ENCODE results near the gene NRK. TPM values are rescaled to one million over a fixed set of nuclear protein-coding genes. Genes with fewer than 3 reads are reported as not detected.
"Not testable (repeated sequence)": the region's sequence is repeated elsewhere in the genome, so short reads cannot be mapped to it uniquely, and the experiment has no call there.

The NRK gene
- total and polyA plus RNA-seq, 3 experiments from 2014 or later, result not detected

GRCh38 chrX:105910563-105911105, 88.3 kb downstream of the NRK start:
- Histone ChIP-seq H3K27me3 (ENCODE audit: insufficient read depth, low read length, poor library complexity, severe bottlenecking) (no peaks in the 10 kb centered on the region), H3K36me3 (ENCODE audit: insufficient read depth, low read length) (no peaks in the 10 kb centered on the region), H3K4me1 (ENCODE audit: insufficient read depth, low read length) (no peaks in the 10 kb centered on the region), H3K4me3 (ENCODE audit: low read length) (no peak overlapping the region), H3K27ac (ENCODE audit: low read depth, low read length) (no peak overlapping the region), H3K9me3 (ENCODE audit: low read length) (no peaks in the 10 kb centered on the region)
- H3K4me1 Mint-ChIP-seq, result no peaks in the 10 kb centered on the region
- POLR2A ChIA-PET, result no interaction called here
- peaks cover 0 to 7% of the 10 kb centered on the region in 2 donors for H3K27me3 Mint-ChIP-seq
- H3K9me3 Mint-ChIP-seq, result peaks cover 0 to 3% (median 2%) of the 10 kb centered on the region in 5 donors
- no peak for DNase-seq
- H3K4me3 Mint-ChIP-seq, result no peak overlapping the region
- H3K36me3 Mint-ChIP-seq, result no peaks in the 10 kb centered on the region
- no peak overlapping the region for H3K27ac Mint-ChIP-seq
- CTCF ChIA-PET, result no interaction called here

GRCh38 chrX:105945266-105945665, 122.9 kb downstream of the NRK start:
- Histone ChIP-seq H3K27me3 (ENCODE audit: insufficient read depth, low read length, poor library complexity, severe bottlenecking) (no peaks in the 10 kb centered on the region), H3K27ac (ENCODE audit: low read depth, low read length) (no peak overlapping the region), H3K4me3 (ENCODE audit: low read length) (no peak overlapping the region), H3K36me3 (ENCODE audit: insufficient read depth, low read length) (no peaks in the 10 kb centered on the region), H3K4me1 (ENCODE audit: insufficient read depth, low read length) (no peaks in the 10 kb centered on the region), H3K9me3 (ENCODE audit: low read length) (no peaks in the 10 kb centered on the region)
- CTCF ChIA-PET, result no interaction called here
- POLR2A ChIA-PET, result no interaction called here
- Mint-ChIP-seq H3K27ac (no peak overlapping the region), H3K36me3 (no peaks in the 10 kb centered on the region), H3K9me3 (peaks cover 0 to 5% (median 0%) of the 10 kb centered on the region in 5 donors), H3K4me3 (no peak overlapping the region), H3K27me3 (no peaks in the 10 kb centered on the region), H3K4me1 (no peaks in the 10 kb centered on the region)
- DNase-seq, result no peak

GRCh38 chrX:105969487-105969886, 147.1 kb downstream of the NRK start:
- no peaks in the 10 kb centered on the region for H3K36me3 ChIP-seq (ENCODE audit: insufficient read depth, low read length)
- no peak overlapping the region for H3K4me3 ChIP-seq (ENCODE audit: low read length)
- no peak overlapping the region for H3K27ac Mint-ChIP-seq
- H3K27me3 Mint-ChIP-seq, result peaks cover 0 to 6% of the 10 kb centered on the region in 2 donors
- H3K27me3 ChIP-seq (ENCODE audit: insufficient read depth, low read length, poor library complexity, severe bottlenecking), result no peaks in the 10 kb centered on the region
- no peaks in the 10 kb centered on the region for H3K4me1 Mint-ChIP-seq
- no peaks in the 10 kb centered on the region for H3K4me1 ChIP-seq (ENCODE audit: insufficient read depth, low read length)
- ChIA-PET POLR2A (no interaction called here), CTCF (no interaction called here)
- H3K27ac ChIP-seq (ENCODE audit: low read depth, low read length), result no peak overlapping the region
- no peaks in the 10 kb centered on the region for H3K9me3 Mint-ChIP-seq
- H3K36me3 Mint-ChIP-seq, result no peaks in the 10 kb centered on the region
- no peaks in the 10 kb centered on the region for H3K9me3 ChIP-seq (ENCODE audit: low read length)
- H3K4me3 Mint-ChIP-seq, result no peak overlapping the region
- no peak for DNase-seq

GRCh38 chrX:105972690-105973386, 150.5 kb downstream of the NRK start:
- no peaks in the 10 kb centered on the region for H3K36me3 Mint-ChIP-seq
- H3K36me3 ChIP-seq (ENCODE audit: insufficient read depth, low read length), result no peaks in the 10 kb centered on the region
- no peaks in the 10 kb centered on the region for H3K27me3 ChIP-seq (ENCODE audit: insufficient read depth, low read length, poor library complexity, severe bottlenecking)
- H3K4me1 ChIP-seq (ENCODE audit: insufficient read depth, low read length), result no peaks in the 10 kb centered on the region
- CTCF ChIA-PET, result no interaction called here
- no peaks in the 10 kb centered on the region for H3K9me3 ChIP-seq (ENCODE audit: low read length)
- H3K27me3 Mint-ChIP-seq, result peaks cover 0 to 9% of the 10 kb centered on the region in 2 donors
- DNase-seq, result no peak
- POLR2A ChIA-PET, result no interaction called here
- no peak overlapping the region for H3K4me3 ChIP-seq (ENCODE audit: low read length)
- H3K4me1 Mint-ChIP-seq, result no peaks in the 10 kb centered on the region
- no peaks in the 10 kb centered on the region for H3K9me3 Mint-ChIP-seq
- H3K27ac Mint-ChIP-seq, result no peak overlapping the region
- H3K4me3 Mint-ChIP-seq, result no peak overlapping the region
- H3K27ac ChIP-seq (ENCODE audit: low read depth, low read length), result no peak overlapping the region

GRCh38 chrX:105973387-105973739, 151.0 kb downstream of the NRK start:
- CTCF ChIA-PET, result no interaction called here

GRCh38 chrX:105975382-105975781, 153.0 kb downstream of the NRK start:
- no peak overlapping the region for H3K4me3 Mint-ChIP-seq
- no peaks in the 10 kb centered on the region for H3K27me3 ChIP-seq (ENCODE audit: insufficient read depth, low read length, poor library complexity, severe bottlenecking)
- no peaks in the 10 kb centered on the region for H3K4me1 ChIP-seq (ENCODE audit: insufficient read depth, low read length)
- H3K4me1 Mint-ChIP-seq, result no peaks in the 10 kb centered on the region
- ChIA-PET CTCF (no interaction called here), POLR2A (no interaction called here)
- H3K27ac Mint-ChIP-seq, result no peak overlapping the region
- no peaks in the 10 kb centered on the region for H3K36me3 ChIP-seq (ENCODE audit: insufficient read depth, low read length)
- DNase-seq, result no peak
- no peak overlapping the region for H3K4me3 ChIP-seq (ENCODE audit: low read length)
- H3K27ac ChIP-seq (ENCODE audit: low read depth, low read length), result no peak overlapping the region
- no peaks in the 10 kb centered on the region for H3K9me3 ChIP-seq (ENCODE audit: low read length)
- H3K27me3 Mint-ChIP-seq, result peaks cover 0 to 9% of the 10 kb centered on the region in 2 donors
- H3K36me3 Mint-ChIP-seq, result no peaks in the 10 kb centered on the region
- H3K9me3 Mint-ChIP-seq, result peaks cover 0 to 10% (median 0%) of the 10 kb centered on the region in 5 donors

More at GRCh38 chrX:105973387-105973739, 151.0 kb downstream of the NRK start:
- Histone ChIP-seq H3K4me3 (ENCODE audit: low read length) (no peak overlapping the region), H3K4me1 (ENCODE audit: insufficient read depth, low read length) (no peaks in the 10 kb centered on the region), H3K9me3 (ENCODE audit: low read length) (no peaks in the 10 kb centered on the region), H3K36me3 (ENCODE audit: insufficient read depth, low read length) (no peaks in the 10 kb centered on the region), H3K27me3 (ENCODE audit: insufficient read depth, low read length, poor library complexity, severe bottlenecking) (no peaks in the 10 kb centered on the region), H3K27ac (ENCODE audit: low read depth, low read length) (no peak overlapping the region)
- Mint-ChIP-seq H3K4me3 (no peak overlapping the region), H3K27me3 (peaks cover 0 to 9% of the 10 kb centered on the region in 2 donors), H3K36me3 (no peaks in the 10 kb centered on the region), H3K27ac (no peak overlapping the region), H3K4me1 (no peaks in the 10 kb centered on the region), H3K9me3 (peaks cover 0 to 2% (median 0%) of the 10 kb centered on the region in 5 donors)
- DNase-seq, result no peak
- POLR2A ChIA-PET, result no interaction called here

GRCh38 chrX:105981772-105982485, 159.6 kb downstream of the NRK start:
- ChIA-PET POLR2A (no interaction called here), CTCF (no interaction called here)
- Mint-ChIP-seq H3K27ac (no peak overlapping the region), H3K27me3 (peaks cover 0 to 7% of the 10 kb centered on the region in 2 donors), H3K9me3 (peaks cover 0 to 10% (median 2%) of the 10 kb centered on the region in 5 donors), H3K36me3 (no peaks in the 10 kb centered on the region), H3K4me1 (no peaks in the 10 kb centered on the region), H3K4me3 (no peak overlapping the region)
- Histone ChIP-seq H3K36me3 (ENCODE audit: insufficient read depth, low read length) (no peaks in the 10 kb centered on the region), H3K9me3 (ENCODE audit: low read length) (no peaks in the 10 kb centered on the region), H3K4me1 (ENCODE audit: insufficient read depth, low read length) (no peaks in the 10 kb centered on the region), H3K27ac (ENCODE audit: low read depth, low read length) (no peak overlapping the region), H3K4me3 (ENCODE audit: low read length) (no peak overlapping the region), H3K27me3 (ENCODE audit: insufficient read depth, low read length, poor library complexity, severe bottlenecking) (no peaks in the 10 kb centered on the region)
- no peak for DNase-seq

GRCh38 chrX:105988487-105988886, 166.1 kb downstream of the NRK start:
- H3K27ac ChIP-seq (ENCODE audit: low read depth, low read length); H3K4me1 ChIP-seq (ENCODE audit: insufficient read depth, low read length); CTCF ChIA-PET; H3K4me3 ChIP-seq (ENCODE audit: low read length); H3K9me3 ChIP-seq (ENCODE audit: low read length); H3K27ac Mint-ChIP-seq; H3K27me3 Mint-ChIP-seq; H3K36me3 ChIP-seq (ENCODE audit: insufficient read depth, low read length); H3K36me3 Mint-ChIP-seq; H3K9me3 Mint-ChIP-seq; H3K4me3 Mint-ChIP-seq; H3K27me3 ChIP-seq (ENCODE audit: insufficient read depth, low read length, poor library complexity, severe bottlenecking); POLR2A ChIA-PET; DNase-seq; H3K4me1 Mint-ChIP-seq: not testable (repeated sequence)
